Measurements from ENCODE around the gene BTLA.
"Not testable (repeated sequence)": the region's sequence is repeated elsewhere in the genome, so short reads cannot be mapped to it uniquely, and the experiment has no call there.

The BTLA gene

GRCh38 chr3:112498914-112499711 lies at the start of gene BTLA:
Gene BTLA (minus strand): TSS chr3:112499472. CDS start chr3:112499358, 114 bp downstream.
- ATAC-seq (peak; percentile 68), DNase-seq (ENCODE audit: low spot score in 2 of 2) (no peak)
- peaks cover 1% of the 10 kb centered on the region for H3K36me3 Mint-ChIP-seq
- peak within 1 kb of the TSS; percentile 89 for H3K27ac Mint-ChIP-seq
- H3K4me1 Mint-ChIP-seq: peaks cover 29% of the 10 kb centered on the region
- H3K9me3 Mint-ChIP-seq: peaks cover 4% of the 10 kb centered on the region
- H3K4me3 Mint-ChIP-seq: peak within 1 kb of the TSS; percentile 80

- DNase-seq (ENCODE audit: low spot score in 2 of 2) (no peak), ATAC-seq (no peak)
- no peaks in the 10 kb centered on the region for H3K9me3 Mint-ChIP-seq
- H3K36me3 Mint-ChIP-seq: peaks cover 88% of the 10 kb centered on the region
- H3K27ac Mint-ChIP-seq: peak overlapping the region; percentile 13
- no peak overlapping the region for H3K4me3 Mint-ChIP-seq
- H3K4me1 Mint-ChIP-seq: peaks cover 8% of the 10 kb centered on the region
These were observed 47.0 kb upstream of the BTLA start for GRCh38 chr3:112546216-112546759.

- H3K27ac Mint-ChIP-seq: peak overlapping the region; percentile 2
- DNase-seq (ENCODE audit: low spot score in 2 of 2): no peak
- peak; percentile 77 for ATAC-seq
- no peak overlapping the region for H3K4me3 Mint-ChIP-seq
- H3K9me3 Mint-ChIP-seq: no peaks in the 10 kb centered on the region
- H3K4me1 Mint-ChIP-seq: peaks cover 8% of the 10 kb centered on the region
- peaks cover 86% of the 10 kb centered on the region for H3K36me3 Mint-ChIP-seq
These were observed 40.8 kb upstream of the BTLA start for GRCh38 chr3:112539825-112540650.

GRCh38 chr3:112531358-112531781 lies 32.1 kb upstream of the BTLA start:
- Mint-ChIP-seq H3K27ac (no peak overlapping the region), H3K4me1 (no peaks in the 10 kb centered on the region), H3K36me3 (peaks cover 75% of the 10 kb centered on the region), H3K4me3 (no peak overlapping the region), H3K9me3 (no peaks in the 10 kb centered on the region)
- no peak for ATAC-seq
- no peak for DNase-seq (ENCODE audit: low spot score in 2 of 2)

- Mint-ChIP-seq H3K9me3 (no peaks in the 10 kb centered on the region), H3K4me3 (no peak overlapping the region), H3K27ac (no peak overlapping the region), H3K36me3 (peaks cover 71% of the 10 kb centered on the region), H3K4me1 (no peaks in the 10 kb centered on the region)
- no peak for ATAC-seq
- DNase-seq (ENCODE audit: low spot score in 2 of 2): no peak
These were observed 31.3 kb upstream of the BTLA start for GRCh38 chr3:112530573-112530972.

- H3K4me1 Mint-ChIP-seq: peaks cover 18% of the 10 kb centered on the region
- peak overlapping the region; percentile 29 for H3K27ac Mint-ChIP-seq
- H3K4me3 Mint-ChIP-seq; H3K9me3 Mint-ChIP-seq; DNase-seq (ENCODE audit: low spot score in 2 of 2); ATAC-seq: not testable (repeated sequence)
- peaks cover 23% of the 10 kb centered on the region for H3K36me3 Mint-ChIP-seq
These were observed 24.9 kb upstream of the BTLA start for GRCh38 chr3:112524127-112524526.

GRCh38 chr3:112519424-112520001 lies 20.2 kb upstream of the BTLA start:
- Mint-ChIP-seq H3K4me3 (no peak overlapping the region), H3K9me3 (no peaks in the 10 kb centered on the region), H3K4me1 (peaks cover 24% of the 10 kb centered on the region), H3K27ac (peak overlapping the region; percentile 37), H3K36me3 (peaks cover 12% of the 10 kb centered on the region)
- ATAC-seq: peak; percentile 80
- no peak for DNase-seq (ENCODE audit: low spot score in 2 of 2)

GRCh38 chr3:112518970-112519369 lies 19.7 kb upstream of the BTLA start:
- ATAC-seq: peak; percentile 51
- peak overlapping the region; percentile 37 for H3K27ac Mint-ChIP-seq
- H3K4me1 Mint-ChIP-seq: peaks cover 18% of the 10 kb centered on the region
- DNase-seq (ENCODE audit: low spot score in 2 of 2); H3K36me3 Mint-ChIP-seq; H3K9me3 Mint-ChIP-seq; H3K4me3 Mint-ChIP-seq: not testable (repeated sequence)

- H3K27ac Mint-ChIP-seq: no peak overlapping the region
- ATAC-seq: peak; percentile 100
These were observed 15.4 kb upstream of the BTLA start for GRCh38 chr3:112514527-112515128.

GRCh38 chr3:112512320-112512719 lies 13.0 kb upstream of the BTLA start:
- Mint-ChIP-seq H3K4me3 (no peak overlapping the region), H3K27ac (no peak overlapping the region), H3K9me3 (no peaks in the 10 kb centered on the region), H3K4me1 (peaks cover 3% of the 10 kb centered on the region), H3K36me3 (no peaks in the 10 kb centered on the region)
- ATAC-seq: no peak
- DNase-seq (ENCODE audit: low spot score in 2 of 2): no peak

More at GRCh38 chr3:112514527-112515128, 15.4 kb upstream of the BTLA start:
- no peak overlapping the region for H3K4me3 Mint-ChIP-seq
- no peaks in the 10 kb centered on the region for H3K36me3 Mint-ChIP-seq
- no peaks in the 10 kb centered on the region for H3K9me3 Mint-ChIP-seq
- H3K4me1 Mint-ChIP-seq: peaks cover 14% of the 10 kb centered on the region
- DNase-seq (ENCODE audit: low spot score in 2 of 2): no peak

GRCh38 chr3:112508860-112509259 lies 9.6 kb upstream of the BTLA start:
- ATAC-seq (no peak), DNase-seq (ENCODE audit: low spot score in 2 of 2) (no peak)
- H3K4me1 Mint-ChIP-seq: peaks cover 7% of the 10 kb centered on the region
- no peaks in the 10 kb centered on the region for H3K36me3 Mint-ChIP-seq
- no peak overlapping the region for H3K27ac Mint-ChIP-seq
- no peak overlapping the region for H3K4me3 Mint-ChIP-seq
- no peaks in the 10 kb centered on the region for H3K9me3 Mint-ChIP-seq

GRCh38 chr3:112508261-112508660 lies 9.0 kb upstream of the BTLA start:
- DNase-seq (ENCODE audit: low spot score in 2 of 2): no peak
- Mint-ChIP-seq H3K4me1 (peaks cover 7% of the 10 kb centered on the region), H3K27ac (no peak overlapping the region), H3K4me3 (no peak overlapping the region), H3K36me3 (no peaks in the 10 kb centered on the region), H3K9me3 (no peaks in the 10 kb centered on the region)
- no peak for ATAC-seq

- H3K27ac Mint-ChIP-seq: no peak overlapping the region
- no peaks in the 10 kb centered on the region for H3K36me3 Mint-ChIP-seq
- DNase-seq (ENCODE audit: low spot score in 2 of 2) (no peak), ATAC-seq (no peak)
- H3K4me3 Mint-ChIP-seq: no peak overlapping the region
- H3K9me3 Mint-ChIP-seq: no peaks in the 10 kb centered on the region
- peaks cover 7% of the 10 kb centered on the region for H3K4me1 Mint-ChIP-seq
These were observed 6.6 kb upstream of the BTLA start for GRCh38 chr3:112505907-112506306.

GRCh38 chr3:112504123-112504522 lies 4.9 kb upstream of the BTLA start:
- peaks cover 12% of the 10 kb centered on the region for H3K4me1 Mint-ChIP-seq
- no peaks in the 10 kb centered on the region for H3K9me3 Mint-ChIP-seq
- no peaks in the 10 kb centered on the region for H3K36me3 Mint-ChIP-seq
- no peak for ATAC-seq
- DNase-seq (ENCODE audit: low spot score in 2 of 2): no peak
- H3K4me3 Mint-ChIP-seq: no peak overlapping the region
- H3K27ac Mint-ChIP-seq: no peak overlapping the region
